ENCODE data around the gene GTF2H4.

GTF2H4 gene

GRCh38 chr6:30960907-30961673, 53.1 kb downstream of the GTF2H4 start:
- no peak for DNase-seq

GRCh38 chr6:30962716-30963115, 54.7 kb downstream of the GTF2H4 start:
- DNase-seq = no peak

GRCh38 chr6:30963641-30964040, 55.6 kb downstream of the GTF2H4 start:
- no peak for DNase-seq

All from NCI-H1105 (cell line).